Measurements from ENCODE around the gene GALNT10. TPM values are rescaled to one million over a fixed set of nuclear protein-coding genes. Genes with fewer than 3 reads are reported as not detected.

GALNT10 gene
- total and polyA plus RNA-seq, 9 of the 15 experiments (the other 6 are each of a cell fraction or from before 2014, with no cell fraction given): 4.6 to 37.1 (median 13.3) TPM

- TF ChIP-seq, protein P1, sequence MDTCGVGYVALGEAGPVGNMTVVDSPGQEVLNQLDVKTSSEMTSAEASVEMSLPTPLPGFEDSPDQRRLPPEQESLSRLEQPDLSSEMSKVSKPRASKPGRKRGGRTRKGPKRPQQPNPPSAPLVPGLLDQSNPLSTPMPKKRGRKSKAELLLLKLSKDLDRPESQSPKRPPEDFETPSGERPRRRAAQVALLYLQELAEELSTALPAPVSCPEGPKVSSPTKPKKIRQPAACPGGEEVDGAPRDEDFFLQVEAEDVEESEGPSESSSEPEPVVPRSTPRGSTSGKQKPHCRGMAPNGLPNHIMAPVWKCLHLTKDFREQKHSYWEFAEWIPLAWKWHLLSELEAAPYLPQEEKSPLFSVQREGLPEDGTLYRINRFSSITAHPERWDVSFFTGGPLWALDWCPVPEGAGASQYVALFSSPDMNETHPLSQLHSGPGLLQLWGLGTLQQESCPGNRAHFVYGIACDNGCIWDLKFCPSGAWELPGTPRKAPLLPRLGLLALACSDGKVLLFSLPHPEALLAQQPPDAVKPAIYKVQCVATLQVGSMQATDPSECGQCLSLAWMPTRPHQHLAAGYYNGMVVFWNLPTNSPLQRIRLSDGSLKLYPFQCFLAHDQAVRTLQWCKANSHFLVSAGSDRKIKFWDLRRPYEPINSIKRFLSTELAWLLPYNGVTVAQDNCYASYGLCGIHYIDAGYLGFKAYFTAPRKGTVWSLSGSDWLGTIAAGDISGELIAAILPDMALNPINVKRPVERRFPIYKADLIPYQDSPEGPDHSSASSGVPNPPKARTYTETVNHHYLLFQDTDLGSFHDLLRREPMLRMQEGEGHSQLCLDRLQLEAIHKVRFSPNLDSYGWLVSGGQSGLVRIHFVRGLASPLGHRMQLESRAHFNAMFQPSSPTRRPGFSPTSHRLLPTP (IDR thresholded peaks at IDR 0.05; ENCODE audit: borderline replicate concordance, extremely low read depth, insufficient read length): no peak
- TF ChIP-seq GABPB1 (CRISPR knock-in tag; IDR thresholded peaks at IDR 0.05): peak; percentile 60; the same call in 1 of the 2 replicates
- peak; percentile 54; the same call in 1 of the 2 replicates for TF ChIP-seq MYNN (IDR thresholded peaks at IDR 0.05)
- no peak for TF ChIP-seq MYNN (CRISPR knock-in tag; IDR thresholded peaks at IDR 0.05)
- TF ChIP-seq POLR2AphosphoS2 (IDR thresholded peaks at IDR 0.05; ENCODE audit: low read length): no peak
- no peak for TF ChIP-seq SMAD4 (CRISPR knock-in tag; conservative IDR thresholded peaks at IDR 0.05)
- TF ChIP-seq C11orf30 (IDR thresholded peaks at IDR 0.05; ENCODE audit: low read depth): no peak
Measured at GRCh38 chr5:154405078-154405792, 214.7 kb downstream of the GALNT10 start (continued).

DNA sequence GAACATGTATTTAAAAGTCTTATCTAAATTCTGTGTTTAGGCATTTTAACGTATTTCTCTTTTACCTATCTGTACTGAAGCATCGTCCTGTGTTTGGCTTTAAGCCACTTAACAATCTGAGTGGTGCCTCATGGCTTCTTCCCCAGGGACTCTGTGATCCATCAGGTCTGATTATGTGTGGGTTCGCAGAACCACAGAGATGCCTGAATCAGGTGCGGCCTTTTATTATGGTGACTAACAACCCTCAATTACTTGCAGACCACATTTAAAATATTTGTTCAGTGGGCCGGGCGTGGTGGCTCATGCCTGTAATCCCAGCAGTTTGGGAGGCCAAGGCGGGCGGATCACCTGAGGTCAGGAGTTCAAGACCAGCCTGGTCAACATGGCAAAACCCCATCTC lies 215.7 kb downstream of the GALNT10 start:
- WGBS (ENCODE audit: insufficient coverage, low coverage, missing lambda C conversion rate): 92% methylated on average over 6 of the region's 8 CpGs
- H3K27ac ChIP-seq (ENCODE audit: extremely low read depth, low read depth, low read length): no peak overlapping the region
- POLR2A ChIA-PET: no interaction called here
- no peak overlapping the region for H2AFZ ChIP-seq (ENCODE audit: low read depth, low read length)
- no peak for DNase-seq (ENCODE audit: extremely low read depth in 1 of 4, low spot score in 3 of 4)
- no peak for FAIRE-seq
- no peak for ATAC-seq
- no peaks in the 10 kb centered on the region for H3K79me2 ChIP-seq (ENCODE audit: control insufficient read depth, insufficient read depth, low read length)
- H3K9ac ChIP-seq (ENCODE audit: insufficient read depth in 1 of 2, low read depth in 2 of 2, low read length in 2 of 2): no peak overlapping the region
- no peaks in the 10 kb centered on the region for H3K9me3 ChIP-seq (replicated peaks; ENCODE audit: control insufficient read depth, insufficient read depth, low read depth, low read length)
- CTCF ChIA-PET (ENCODE audit: low intra/inter-chr PET ratio): interaction anchor here (2.2 kb wide), 1 partner anchor 432 kb away, joined by 13 read pairs; no protein-coding TSS in a partner anchor
- intact Hi-C loops (cut with micrococcal nuclease) (no loop called here), in situ Hi-C loops (cut with MboI) (no loop called here)
- no peak overlapping the region for H3K4me2 ChIP-seq (ENCODE audit: insufficient read depth, low read length)
- no peaks in the 10 kb centered on the region for H3K27me3 ChIP-seq (ENCODE audit: control insufficient read depth in 2 of 2, insufficient read depth in 2 of 2, low read length in 2 of 2)
- no TSS peak for BruUV-seq (replicated peaks)
- no peaks in the 10 kb centered on the region for H3K9me1 ChIP-seq (ENCODE audit: control insufficient read depth, insufficient read depth, low read length)
- peaks cover 0 to 9% of the 10 kb centered on the region in 2 experiments; a peak in 3 of 5 replicates for H3K4me1 ChIP-seq (replicated peaks in 1 of 2; ENCODE audit: control insufficient read depth in 2 of 2, insufficient read depth in 2 of 2, low read length in 2 of 2)
- no peak overlapping the region for H3K4me3 ChIP-seq
- H3K36me3 ChIP-seq (ENCODE audit: control insufficient read depth, insufficient read depth, low read length): peaks cover 9% of the 10 kb centered on the region; the same call in 2 of the 3 replicates
- H4K20me1 ChIP-seq (replicated peaks; ENCODE audit: control insufficient read depth, insufficient read depth, low read length): no peaks in the 10 kb centered on the region
- TF ChIP-seq ZNF76 (CRISPR knock-in tag; IDR thresholded peaks at IDR 0.05; ENCODE audit: borderline replicate concordance) (no peak), MNT (conservative IDR thresholded peaks at IDR 0.05) (no peak)
- TF ChIP-seq, protein P2, sequence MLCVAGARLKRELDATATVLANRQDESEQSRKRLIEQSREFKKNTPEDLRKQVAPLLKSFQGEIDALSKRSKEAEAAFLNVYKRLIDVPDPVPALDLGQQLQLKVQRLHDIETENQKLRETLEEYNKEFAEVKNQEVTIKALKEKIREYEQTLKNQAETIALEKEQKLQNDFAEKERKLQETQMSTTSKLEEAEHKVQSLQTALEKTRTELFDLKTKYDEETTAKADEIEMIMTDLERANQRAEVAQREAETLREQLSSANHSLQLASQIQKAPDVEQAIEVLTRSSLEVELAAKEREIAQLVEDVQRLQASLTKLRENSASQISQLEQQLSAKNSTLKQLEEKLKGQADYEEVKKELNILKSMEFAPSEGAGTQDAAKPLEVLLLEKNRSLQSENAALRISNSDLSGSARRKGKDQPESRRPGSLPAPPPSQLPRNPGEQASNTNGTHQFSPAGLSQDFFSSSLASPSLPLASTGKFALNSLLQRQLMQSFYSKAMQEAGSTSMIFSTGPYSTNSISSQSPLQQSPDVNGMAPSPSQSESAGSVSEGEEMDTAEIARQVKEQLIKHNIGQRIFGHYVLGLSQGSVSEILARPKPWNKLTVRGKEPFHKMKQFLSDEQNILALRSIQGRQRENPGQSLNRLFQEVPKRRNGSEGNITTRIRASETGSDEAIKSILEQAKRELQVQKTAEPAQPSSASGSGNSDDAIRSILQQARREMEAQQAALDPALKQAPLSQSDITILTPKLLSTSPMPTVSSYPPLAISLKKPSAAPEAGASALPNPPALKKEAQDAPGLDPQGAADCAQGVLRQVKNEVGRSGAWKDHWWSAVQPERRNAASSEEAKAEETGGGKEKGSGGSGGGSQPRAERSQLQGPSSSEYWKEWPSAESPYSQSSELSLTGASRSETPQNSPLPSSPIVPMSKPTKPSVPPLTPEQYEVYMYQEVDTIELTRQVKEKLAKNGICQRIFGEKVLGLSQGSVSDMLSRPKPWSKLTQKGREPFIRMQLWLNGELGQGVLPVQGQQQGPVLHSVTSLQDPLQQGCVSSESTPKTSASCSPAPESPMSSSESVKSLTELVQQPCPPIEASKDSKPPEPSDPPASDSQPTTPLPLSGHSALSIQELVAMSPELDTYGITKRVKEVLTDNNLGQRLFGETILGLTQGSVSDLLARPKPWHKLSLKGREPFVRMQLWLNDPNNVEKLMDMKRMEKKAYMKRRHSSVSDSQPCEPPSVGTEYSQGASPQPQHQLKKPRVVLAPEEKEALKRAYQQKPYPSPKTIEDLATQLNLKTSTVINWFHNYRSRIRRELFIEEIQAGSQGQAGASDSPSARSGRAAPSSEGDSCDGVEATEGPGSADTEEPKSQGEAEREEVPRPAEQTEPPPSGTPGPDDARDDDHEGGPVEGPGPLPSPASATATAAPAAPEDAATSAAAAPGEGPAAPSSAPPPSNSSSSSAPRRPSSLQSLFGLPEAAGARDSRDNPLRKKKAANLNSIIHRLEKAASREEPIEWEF (CRISPR knock-in tag; IDR thresholded peaks at IDR 0.05): no peak

Measured in K562 (cell line).